ENCODE results near the gene RGS9.

The RGS9 gene

GRCh38 chr17:65222214-65222738 lies 85.1 kb downstream of the RGS9 start:
- no peak for DNase-seq

GRCh38 chr17:65225061-65225460 lies 87.9 kb downstream of the RGS9 start:
- DNase-seq, result no peak

- no peak for DNase-seq
Observed at GRCh38 chr17:65226227-65226626, 89.1 kb downstream of the RGS9 start.

- no peak for DNase-seq
Observed at GRCh38 chr17:65227637-65228036, 90.5 kb downstream of the RGS9 start.

GRCh38 chr17:65228287-65228686 lies 91.1 kb downstream of the RGS9 start:
- DNase-seq, result no peak

- peak; percentile 9 for DNase-seq
Observed at GRCh38 chr17:65228734-65229620, 91.8 kb downstream of the RGS9 start.

- DNase-seq, result no peak
Observed at GRCh38 chr17:65229621-65229995, 92.4 kb downstream of the RGS9 start.

GRCh38 chr17:65230040-65230439 lies 92.9 kb downstream of the RGS9 start:
- DNase-seq, result no peak

- no peak for DNase-seq
Observed at GRCh38 chr17:65231086-65231485, 93.9 kb downstream of the RGS9 start.

- DNase-seq, result peak; percentile 22
Observed at GRCh38 chr17:65231662-65232335, 94.6 kb downstream of the RGS9 start.

- DNase-seq, result no peak
Observed at GRCh38 chr17:65235284-65235683, 98.1 kb downstream of the RGS9 start.

- no peak for DNase-seq
Observed at GRCh38 chr17:65236321-65236720, 99.2 kb downstream of the RGS9 start.

- DNase-seq, result no peak
Observed at GRCh38 chr17:65243838-65244625, 106.9 kb downstream of the RGS9 start.

GRCh38 chr17:65246252-65246651 lies 109.1 kb downstream of the RGS9 start:
- DNase-seq, result no peak

GRCh38 chr17:65249774-65250173 lies 112.6 kb downstream of the RGS9 start:
- no peak for DNase-seq

- DNase-seq, result no peak
Observed at GRCh38 chr17:65254166-65254565, 117.0 kb downstream of the RGS9 start.

- no peak for DNase-seq
Observed at GRCh38 chr17:65259281-65259680, 122.1 kb downstream of the RGS9 start.

- DNase-seq, result no peak
Observed at GRCh38 chr17:65259696-65260485, 122.7 kb downstream of the RGS9 start.

GRCh38 chr17:65260626-65261025 lies 123.5 kb downstream of the RGS9 start:
- DNase-seq, result no peak

GRCh38 chr17:65261152-65261551 lies 124.0 kb downstream of the RGS9 start:
- DNase-seq, result no peak

- no peak for DNase-seq
Observed at GRCh38 chr17:65261682-65262636, 124.8 kb downstream of the RGS9 start.
